H4 (cell line): ENCODE measurements around the gene NACA2. TPM values are rescaled to one million over a fixed set of nuclear protein-coding genes. Genes with fewer than 3 reads are reported as not detected.
"Not testable (repeated sequence)": the region's sequence is repeated elsewhere in the genome, so short reads cannot be mapped to it uniquely, and the experiment has no call there.

Source experiments
- DNase-seq: peaks from one replicate; pipeline ENCODE4 v3.0.0-alpha.2; 2015; ENCODE audit warnings: low spot score
- total RNA-seq: library from RNA; depleted of rRNA; stranded (reverse); fragments of >200 nt; shearing (Covaris generic); gene quantifications from 2 replicates; pipeline ENCODE4 v1.2.3, GENCODE V29; 2014

Gene NACA2
- total RNA-seq, 1 experiment from 2014 or later: not detected

DNA sequence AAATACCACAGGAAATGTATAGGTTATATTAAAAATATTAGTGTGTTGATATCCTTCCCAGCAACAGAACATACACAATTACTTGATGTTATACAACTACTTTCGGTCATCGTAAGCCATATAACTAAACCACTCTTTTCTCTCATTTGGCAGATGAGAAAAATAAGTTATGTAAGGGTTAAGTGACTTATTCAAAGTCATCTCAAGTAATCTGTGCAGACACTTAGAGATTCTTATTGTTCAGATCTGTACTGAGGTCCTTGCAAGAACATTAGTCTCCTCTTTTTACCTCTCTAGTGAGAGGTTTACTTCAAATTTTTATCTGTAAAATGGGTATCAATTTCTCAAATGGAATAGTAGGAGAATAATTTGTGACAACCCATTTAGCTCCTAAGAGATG, 15.0 kb downstream of the NACA2 start:
- DNase-seq: no peak

DNA sequence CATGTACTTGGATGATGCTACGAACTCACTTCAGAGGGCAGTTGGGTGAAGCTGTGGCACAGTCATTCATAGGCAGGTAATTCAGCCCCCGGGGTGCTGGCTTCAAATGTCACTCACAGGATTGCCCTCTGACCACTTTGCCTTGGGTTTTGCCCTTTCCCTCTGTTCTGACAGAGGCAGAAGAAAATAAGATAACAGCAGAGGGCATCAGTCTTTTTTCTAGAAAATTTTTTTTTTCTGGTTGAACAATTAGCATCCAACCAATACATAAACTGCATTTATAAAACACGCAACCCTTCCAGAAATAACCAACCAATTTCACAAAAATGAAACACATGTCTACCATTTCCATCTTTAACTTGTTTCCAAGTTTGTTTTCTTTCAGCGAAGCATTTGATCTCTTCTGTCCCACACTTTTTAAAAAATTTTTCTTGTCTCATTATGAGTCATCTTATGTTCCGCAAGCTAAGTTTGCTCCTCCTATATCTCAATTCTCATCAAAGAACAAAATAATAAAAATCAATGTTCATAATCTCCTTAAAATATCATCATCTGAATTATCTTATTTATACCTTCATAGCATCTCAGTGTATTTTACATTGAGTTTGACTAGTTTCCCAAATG, 15.6 kb downstream of the NACA2 start:
- no peak for DNase-seq

DNA sequence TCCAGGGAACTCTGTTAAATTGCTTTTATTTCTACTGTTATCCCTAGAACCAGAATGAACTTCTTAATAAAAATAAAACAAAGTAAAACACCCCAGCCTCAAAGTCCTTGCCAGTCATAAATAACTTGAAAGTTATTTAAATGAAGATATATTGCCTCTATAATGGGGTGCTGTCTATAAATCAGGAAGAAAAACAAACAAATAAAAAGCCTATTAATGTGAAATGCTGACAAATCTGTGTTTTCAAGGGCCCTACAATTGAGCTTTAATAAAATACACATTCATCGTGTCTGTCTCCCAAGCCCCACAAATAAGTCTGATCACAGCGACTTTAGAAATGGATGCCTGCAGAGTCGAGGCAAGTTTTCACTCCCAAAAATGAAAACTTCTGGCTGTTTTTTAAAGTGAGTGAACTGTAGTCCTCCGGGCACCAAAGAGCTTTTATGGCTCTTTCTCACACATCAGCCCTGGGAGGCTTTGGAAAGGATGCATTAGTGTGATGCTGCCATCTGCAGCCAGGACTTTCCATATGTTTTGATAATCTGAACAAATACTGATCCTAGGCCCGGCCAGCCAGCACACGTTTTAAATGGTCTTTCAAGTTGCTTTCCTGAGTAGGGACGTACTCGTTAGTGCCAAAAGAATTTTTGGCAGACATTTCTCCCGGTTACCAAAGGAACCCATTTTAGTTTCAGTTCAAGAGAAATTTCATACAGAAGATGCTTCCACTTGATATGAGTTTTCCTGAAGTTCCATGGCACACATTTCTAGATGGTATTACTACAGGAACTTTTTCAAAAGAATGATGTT, 16.3 kb downstream of the NACA2 start:
- DNase-seq: peak; percentile 65

DNA sequence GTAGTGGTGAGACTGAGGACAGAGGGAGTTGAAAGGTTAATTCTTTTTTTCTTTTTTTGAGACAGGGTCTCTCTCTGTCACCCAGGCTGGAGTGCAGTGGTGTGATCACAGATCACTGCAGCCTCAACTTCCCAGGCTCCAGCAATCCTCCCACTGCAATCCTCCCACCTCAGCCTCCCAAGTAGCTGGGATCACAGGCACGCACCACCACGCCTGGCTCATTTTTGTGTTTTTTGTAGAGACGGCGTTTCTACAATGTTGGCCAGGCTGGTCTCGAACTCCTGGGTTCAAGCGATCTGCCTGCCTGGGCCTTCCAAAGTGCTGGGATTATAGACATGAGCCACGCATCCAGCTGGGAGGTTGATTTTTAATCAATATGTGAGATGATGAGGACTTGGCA, 18.5 kb downstream of the NACA2 start:
- not testable (repeated sequence) for DNase-seq

DNA sequence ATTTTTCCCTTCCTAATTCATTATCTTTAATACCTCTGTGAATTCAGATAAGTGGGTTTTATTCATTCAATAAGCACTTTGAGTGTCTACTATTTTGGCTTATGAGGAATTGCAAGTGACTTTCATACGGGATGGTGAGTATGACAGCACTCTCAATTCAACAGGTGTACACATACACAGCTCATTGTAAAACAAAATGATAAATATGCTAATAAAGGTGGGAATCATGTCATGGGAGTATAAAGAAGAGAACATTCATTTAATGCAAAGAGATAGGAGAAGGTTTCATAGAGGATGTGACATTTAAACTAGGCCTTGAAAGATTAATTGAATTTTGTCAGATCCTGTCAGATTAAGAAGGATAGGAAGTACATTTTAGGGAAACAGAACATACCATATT, 19.4 kb downstream of the NACA2 start:
- DNase-seq: no peak

DNA sequence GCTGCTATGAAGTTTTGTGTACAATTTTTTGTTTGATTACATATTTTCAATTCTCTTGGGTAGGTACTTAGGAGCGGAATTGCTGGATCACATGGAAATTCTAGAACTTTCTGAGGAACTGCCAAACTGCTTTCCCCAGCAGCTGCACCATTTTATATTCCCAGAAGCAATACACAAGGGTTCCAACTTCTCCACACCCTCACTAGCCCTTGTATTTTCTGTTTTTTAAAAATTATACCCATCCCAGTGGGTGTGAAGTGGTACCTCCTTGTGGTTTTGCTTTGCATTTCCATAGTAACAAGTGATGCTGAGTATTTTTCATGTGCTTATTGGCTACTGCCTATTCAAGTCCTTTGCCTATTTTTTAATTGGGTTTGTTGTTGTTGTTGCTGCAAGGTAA, 20.9 kb downstream of the NACA2 start:
- no peak for DNase-seq

DNA sequence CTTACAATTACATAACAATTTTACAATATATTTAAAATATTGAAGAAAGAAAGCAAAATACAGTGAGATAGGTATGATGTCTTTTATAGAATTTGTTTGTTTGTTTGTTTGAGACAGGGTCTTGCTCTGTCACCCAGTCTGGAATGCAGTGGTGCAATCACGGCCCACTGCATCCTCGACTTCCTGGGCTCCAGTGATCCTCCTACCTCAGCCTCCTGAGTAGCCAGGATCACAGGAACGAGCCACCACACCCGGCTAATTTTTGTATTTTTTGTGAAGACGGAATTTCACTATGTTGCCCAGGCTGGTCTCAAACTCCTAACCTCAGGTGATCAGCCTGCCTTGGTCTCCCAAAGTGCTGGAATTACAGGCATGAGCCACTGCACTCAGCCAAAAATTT, 21.5 kb downstream of the NACA2 start:
- DNase-seq: not testable (repeated sequence)

DNA sequence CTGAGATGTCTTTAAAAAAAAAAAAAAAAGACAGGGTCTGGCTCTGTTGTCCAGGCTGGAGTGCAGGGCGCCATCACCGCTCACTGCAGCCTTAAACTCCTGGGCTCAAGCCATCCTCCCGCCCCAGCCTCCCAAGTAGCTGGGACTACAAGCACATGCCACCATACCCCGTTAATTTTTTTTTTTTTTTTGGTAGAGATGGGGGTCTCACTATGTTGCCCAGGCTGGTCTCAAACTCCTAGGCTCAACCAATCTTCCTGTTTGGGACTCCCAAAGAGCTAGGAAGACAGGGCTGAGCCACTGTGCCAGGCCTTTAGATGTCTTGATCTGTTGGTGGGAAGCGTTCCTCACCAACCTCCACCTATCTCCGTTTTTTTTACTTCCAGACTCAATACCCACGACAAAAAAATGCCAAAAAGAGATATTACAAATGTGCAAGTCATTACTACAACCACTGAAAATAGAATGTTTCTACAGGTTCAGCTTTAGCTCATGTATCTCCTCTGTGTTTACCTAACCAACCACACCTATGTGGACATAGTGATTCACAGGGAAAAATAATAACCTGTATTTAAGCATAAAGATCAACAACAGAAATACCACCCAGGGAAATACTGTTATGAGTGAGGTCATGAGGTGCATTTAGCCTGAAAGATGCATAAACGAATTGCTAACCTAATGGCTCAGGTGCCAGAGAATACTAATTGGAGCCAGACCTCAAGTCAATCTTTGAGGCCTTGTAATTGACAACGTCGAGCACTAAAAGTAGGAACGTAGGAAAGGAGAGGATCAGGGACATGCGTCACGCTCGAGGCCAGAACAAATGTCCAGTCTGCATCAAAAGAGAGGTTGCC, 22.6 kb downstream of the NACA2 start:
- DNase-seq: no peak

DNA sequence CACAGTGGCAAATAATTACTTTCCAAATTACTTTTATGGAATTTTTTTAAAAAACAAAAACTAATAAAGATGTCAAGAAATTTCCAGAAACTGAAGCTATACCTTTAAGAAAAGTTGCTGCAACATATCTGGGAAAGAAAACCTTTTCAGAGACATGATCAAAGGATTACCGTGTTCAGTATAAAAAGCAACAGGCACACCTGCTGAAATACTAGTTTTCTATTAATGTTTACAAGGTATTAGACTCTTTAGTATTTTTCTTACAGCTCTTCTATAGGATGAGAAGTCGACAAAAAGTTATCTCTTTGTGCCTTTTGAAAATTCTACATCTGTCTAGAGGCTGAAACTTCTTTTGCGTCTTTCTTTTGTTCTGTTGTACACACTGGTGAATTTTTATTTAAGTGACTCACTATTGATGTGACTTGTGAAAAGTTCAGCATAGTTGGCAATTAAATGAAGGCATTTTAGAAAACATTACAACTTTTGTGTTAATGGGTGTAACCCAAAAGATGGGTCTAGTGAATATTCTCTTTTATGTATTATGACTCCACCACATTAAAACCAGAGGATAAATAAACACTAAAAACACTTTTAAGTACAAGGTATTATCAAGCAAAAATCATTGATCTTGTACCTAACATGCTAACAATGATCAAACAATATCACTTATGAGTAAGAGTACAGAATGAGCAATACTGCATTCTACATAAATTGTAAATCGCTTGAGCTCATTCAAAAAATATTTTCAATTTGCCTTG, 23.8 kb downstream of the NACA2 start:
- DNase-seq: no peak

DNA sequence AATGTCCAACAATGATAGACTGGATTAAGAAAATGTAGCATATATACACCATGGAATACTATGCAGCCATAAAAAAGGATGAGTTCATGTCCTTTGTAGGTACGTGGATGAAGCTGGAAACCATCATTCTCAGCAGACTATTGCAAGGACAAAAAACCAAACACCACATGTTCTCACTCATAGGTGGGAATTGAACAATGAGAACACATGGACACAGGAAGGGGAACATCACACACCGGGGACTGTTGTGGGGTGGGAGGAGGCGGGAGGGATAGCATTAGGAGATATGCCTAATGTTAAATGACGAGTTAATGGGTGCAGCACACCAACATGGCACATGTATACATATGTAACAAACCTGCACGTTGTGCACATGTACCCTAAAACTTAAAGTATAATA, 24.6 kb downstream of the NACA2 start:
- not testable (repeated sequence) for DNase-seq

DNA sequence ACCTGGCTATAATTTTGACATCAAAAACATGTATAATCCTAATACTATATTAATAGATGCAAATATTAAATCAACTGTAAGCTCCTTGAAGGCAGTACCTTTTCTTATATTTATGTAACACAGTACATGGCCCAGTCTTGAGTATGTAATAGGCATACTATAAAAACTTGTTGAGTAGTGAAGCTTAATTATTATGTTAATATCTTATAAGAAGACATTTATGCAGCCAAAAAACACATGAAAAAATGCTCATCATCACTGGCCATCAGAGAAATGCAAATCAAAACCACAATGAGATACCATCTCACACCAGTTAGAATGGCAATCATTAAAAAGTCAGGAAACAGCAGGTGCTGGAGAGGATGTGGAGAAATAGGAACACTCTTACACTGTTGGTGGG, 25.2 kb downstream of the NACA2 start:
- DNase-seq: not testable (repeated sequence)

DNA sequence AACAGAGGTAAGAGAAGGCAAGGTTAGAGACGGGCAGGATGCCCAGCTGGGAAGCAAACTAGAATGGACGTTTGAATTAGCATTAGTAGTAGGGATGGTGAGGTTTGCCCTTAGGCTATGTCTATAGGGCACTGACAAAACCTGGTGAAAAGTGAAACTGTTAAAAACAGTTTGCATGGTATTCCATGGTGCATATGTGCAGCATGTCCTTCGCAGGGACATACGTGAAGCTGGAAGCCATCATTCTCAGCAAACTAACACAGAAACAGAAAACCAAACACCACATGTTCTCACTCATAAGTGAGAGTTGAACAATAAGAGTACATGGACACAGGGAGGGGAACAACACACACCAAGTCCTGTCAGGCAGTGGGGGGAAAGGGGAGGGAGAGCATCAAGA, 25.8 kb downstream of the NACA2 start:
- no peak for DNase-seq

DNA sequence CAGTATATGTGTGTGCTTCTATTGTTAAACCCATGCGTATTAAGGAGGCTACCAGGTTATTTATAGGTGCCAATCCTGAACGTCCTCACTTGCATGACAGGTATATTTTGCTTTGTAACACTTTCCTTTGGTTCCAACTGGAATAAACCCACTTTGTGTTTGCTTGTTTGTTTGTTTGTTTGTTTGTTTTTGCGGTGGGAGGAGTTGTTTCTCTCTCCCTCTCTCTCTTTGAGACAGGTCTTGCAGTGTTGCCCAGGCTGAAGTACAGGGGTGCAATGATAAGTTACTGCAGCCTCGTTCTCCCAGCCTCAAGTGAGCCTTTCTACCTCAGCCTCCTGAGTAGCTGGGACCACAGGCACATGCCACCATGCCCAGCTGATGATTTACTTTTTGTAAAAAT, 28.7 kb downstream of the NACA2 start:
- DNase-seq: no peak

DNA sequence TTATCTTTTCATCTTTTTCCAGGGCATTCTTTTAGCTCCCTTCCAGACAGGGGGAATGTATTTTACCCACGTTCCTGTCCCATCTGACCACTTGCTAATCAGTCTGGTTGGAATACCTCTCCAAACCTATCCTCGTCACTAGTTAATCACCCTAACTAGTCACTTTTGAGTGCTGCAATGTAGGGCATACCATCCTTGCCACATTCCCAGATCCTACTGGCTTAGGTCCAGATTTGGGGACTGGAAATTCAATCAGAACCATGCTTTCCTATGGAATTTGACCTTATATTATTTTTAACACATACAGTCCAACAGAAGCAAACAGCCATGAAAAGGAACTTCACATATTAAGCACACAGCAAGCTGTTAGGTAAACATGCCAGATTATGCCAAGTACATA, 29.7 kb downstream of the NACA2 start:
- DNase-seq: no peak

DNA sequence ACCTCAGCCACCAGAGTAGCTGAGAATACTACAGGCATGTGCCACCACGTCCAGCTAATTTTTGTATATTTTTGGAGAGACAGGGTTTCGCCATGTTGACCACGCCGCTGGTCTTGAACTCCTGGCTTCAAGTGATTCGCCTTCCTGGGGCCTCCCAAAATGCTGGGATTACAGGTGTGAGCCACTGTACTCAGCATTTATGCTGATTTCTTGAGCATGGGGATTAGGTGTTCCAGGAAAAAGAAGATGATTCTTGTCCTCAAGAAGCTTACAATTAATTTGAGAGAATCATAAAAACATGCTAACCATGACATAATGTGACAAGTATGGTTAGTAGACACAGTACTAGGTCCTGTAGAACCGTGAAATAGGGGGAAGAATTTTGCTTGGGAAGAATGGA, 30.9 kb downstream of the NACA2 start:
- no peak for DNase-seq

DNA sequence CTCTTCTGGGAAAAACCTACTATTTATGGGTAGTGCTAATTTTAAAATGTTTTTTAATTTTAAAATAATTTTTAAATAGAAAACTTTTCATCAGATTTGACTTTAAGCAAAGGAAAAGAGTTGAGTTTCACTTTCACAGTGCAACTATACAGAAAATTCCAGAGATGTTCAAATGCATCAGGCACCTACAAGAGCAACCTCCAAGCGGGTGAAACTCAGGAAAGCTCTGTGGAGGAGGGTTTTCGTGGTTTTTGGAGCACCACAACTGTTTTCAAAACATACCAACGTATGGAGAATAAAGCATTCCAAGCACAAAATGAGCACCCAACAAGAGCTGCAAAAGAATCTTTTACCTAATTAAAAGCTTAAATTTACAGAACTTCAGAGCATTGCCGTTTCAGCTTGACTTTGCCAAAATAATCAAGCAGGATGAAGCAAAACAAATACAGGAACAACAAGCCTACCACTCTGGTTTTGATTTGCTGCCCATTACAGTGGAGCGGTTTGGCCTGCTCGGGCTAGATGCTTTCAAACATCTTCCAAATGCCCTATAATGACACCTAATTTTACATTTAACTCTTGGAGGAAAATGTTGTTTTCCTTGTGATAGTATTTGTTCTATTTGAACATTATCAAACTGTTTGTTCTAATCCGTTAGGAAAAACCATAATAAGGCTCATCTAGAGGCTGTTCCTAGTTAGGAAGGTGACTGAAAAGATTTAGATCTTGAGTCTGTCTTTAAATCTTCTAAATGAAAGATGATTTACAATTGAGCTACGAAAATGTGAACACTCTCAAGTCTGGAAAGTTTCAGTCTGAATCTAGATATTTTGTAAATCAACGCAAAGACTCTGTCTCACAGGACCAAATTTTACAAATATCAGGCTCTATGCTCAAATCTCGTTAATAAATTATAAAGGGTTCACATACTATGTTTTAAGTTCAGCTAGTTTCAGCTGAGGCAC, 34.5 kb downstream of the NACA2 start:
- peak; percentile 33 for DNase-seq

DNA sequence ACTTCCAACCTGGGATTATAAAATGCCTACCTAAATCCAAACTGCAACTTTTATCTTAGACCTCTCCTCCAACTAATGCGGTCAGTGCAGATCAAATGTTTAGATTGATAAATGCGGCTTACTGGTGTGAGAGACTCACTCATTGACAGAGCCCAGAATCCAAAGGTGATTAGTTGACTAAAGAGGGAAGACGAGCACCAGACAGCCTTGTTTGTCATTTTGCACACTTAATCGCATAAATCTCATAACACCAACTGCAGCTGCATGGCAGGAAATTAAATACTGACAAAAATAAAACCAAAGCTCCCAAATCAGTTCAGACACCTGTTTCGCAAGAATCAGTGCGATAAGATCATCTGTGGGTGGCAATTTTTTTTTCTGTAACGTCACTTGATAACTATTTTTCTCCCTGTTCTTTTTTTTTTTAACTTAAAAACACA, 35.9 kb downstream of the NACA2 start:
- no peak for DNase-seq

DNA sequence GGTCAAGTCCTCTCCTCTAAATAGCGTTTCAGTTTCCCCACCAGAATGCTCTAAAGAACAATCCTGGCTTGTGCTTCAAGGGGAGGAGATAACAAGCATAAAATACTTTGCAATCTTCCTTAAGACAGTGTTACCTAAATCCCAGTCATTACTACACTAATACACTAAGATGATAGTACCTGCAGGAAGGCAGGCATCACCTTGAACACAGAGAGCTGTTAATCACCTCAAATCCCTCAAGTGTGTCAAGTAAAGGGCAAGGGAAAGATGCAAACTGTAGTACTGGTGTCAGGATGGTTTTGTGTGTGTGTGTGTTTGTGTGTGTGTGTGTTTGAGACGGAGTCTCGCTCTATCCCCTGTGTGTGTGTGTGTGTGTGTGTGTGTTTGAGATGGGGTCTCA, 36.8 kb downstream of the NACA2 start:
- no peak for DNase-seq

DNA sequence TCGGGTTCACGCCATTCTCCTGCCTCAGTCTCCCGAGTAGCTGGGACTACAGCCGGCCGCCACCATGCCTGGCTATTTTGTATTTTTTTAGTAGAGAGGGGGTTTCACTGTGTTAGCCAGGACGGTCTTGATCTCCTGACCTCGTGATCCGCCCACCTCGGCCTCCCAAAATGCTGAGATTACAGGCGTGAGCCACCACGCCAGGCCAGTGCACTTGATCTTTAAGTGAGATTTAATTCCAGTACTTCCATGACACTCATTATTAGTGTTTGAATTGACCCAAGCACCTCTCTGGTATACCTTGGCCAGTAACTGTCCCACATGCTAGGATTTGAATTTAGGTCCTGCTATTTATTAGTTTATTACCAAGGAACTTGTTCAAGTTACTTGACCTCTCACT, 38.5 kb downstream of the NACA2 start:
- not testable (repeated sequence) for DNase-seq

DNA sequence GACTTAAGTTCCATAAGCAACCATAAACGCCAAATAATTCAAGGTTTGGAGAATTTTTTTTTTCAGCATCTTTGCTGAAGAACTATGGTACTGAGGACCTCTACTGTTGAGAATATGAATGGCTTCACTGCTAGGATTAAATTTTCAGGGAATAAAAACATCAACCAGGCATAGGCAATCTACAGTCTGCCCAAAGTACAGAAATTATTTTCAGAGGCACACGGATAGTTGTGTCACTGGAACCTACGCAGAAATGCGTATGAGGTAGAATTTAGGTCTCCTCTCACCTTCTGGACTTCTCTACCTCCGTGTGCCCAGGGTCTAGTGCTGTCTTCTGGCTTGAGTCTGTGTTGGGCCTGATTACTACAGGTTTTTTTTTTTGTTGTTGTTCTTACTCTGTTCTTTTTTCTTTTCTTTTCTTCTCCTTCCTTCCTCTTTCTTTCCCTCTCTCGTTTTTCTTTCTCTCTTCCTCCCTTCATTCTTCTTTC, 39.7 kb downstream of the NACA2 start:
- DNase-seq: peak; percentile 44
